OCI-LY3 (cell line): ENCODE results near the gene TAPT1.

ENCODE experiments used
- EZH2phosphoT487 ChIP-seq: fragments of 200-600 bp; shearing (Covaris generic); IDR thresholded peaks from 2 replicates; pipeline ENCODE4 v1.6.1; 2018; ENCODE audit warnings: antibody characterized with exemption, mixed run types, low read depth
- TF ChIP-seq, protein P1 (sequence below): fragments of 200-600, 300-600 bp; sonication (generic); IDR thresholded peaks from 2 replicates; pipeline ENCODE4 v1.5.1; 2014; ENCODE audit warnings: antibody characterized with exemption, low read length, low read depth

DNA sequence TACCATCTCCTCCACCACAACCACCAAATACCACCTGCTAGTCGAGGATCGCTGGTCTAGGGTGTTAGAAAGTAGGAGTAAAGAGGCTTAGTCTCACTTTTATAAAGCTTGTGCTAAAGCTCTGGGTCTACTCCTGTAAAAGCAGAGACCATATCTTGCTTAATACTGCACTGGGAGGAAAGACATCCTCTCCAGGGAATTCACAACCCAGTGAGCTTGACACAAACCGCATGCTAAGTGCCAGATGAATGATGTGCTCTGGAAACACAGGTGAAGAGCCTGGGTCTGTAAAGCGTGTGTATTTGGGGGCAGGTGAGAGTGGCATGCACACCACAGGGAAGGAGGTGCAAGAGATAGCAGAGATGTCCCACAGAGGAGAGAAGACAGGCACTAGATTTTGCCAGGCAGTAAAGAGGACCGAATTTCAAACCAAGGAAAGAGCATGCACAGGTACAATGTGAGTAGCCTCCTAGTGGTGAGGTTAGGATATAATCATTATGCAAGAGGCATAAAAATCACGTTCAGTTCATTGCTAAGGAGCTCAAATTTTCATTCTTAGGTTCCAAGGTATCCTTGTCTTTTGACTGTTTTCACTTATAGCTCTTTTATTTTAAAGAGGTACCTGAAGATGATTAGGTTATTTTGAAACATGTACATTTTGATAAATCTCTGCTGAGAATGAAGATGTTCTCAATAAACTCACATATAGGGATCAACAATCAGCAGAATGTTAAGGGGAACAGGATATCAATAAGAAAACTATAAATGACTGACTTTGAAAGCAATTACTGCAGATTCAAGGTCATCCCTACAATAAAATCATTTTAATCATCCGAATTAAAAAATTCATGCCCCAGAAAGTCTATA lies 20.7 kb downstream of the TAPT1 start:
- TF ChIP-seq, protein P1, sequence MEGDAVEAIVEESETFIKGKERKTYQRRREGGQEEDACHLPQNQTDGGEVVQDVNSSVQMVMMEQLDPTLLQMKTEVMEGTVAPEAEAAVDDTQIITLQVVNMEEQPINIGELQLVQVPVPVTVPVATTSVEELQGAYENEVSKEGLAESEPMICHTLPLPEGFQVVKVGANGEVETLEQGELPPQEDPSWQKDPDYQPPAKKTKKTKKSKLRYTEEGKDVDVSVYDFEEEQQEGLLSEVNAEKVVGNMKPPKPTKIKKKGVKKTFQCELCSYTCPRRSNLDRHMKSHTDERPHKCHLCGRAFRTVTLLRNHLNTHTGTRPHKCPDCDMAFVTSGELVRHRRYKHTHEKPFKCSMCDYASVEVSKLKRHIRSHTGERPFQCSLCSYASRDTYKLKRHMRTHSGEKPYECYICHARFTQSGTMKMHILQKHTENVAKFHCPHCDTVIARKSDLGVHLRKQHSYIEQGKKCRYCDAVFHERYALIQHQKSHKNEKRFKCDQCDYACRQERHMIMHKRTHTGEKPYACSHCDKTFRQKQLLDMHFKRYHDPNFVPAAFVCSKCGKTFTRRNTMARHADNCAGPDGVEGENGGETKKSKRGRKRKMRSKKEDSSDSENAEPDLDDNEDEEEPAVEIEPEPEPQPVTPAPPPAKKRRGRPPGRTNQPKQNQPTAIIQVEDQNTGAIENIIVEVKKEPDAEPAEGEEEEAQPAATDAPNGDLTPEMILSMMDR = peak; percentile 62
- no peak for TF ChIP-seq EZH2phosphoT487
